ENCODE data around the gene C1QL4. TPM values are rescaled to one million over a fixed set of nuclear protein-coding genes. Genes with fewer than 3 reads are reported as not detected.

Gene C1QL4
- total RNA-seq, 2 donors from 2014 or later = 1.3 TPM; not detected in 1

DNA sequence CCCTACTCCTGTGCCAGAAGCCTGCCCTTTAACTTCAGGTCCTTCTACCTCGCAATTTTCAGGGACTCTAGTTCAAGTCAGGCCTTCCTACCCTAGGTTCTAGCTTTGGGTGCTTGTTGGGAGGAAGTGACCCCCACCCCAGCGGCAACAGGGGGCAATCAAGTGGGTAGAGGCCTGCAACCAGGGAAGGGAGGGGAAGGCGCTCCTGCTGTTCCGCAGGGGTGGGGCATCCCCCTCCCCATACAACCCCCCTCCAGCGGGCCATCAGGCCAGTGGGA is 42.2 kb downstream of the C1QL4 start:
- no peak for DNase-seq (ENCODE audit: low spot score)
- WGBS = 77% methylated on average over 5 of the region's 5 CpGs
- no peak for TF ChIP-seq POLR2AphosphoS5 (IDR thresholded peaks at IDR 0.05)
- TF ChIP-seq, protein P1, sequence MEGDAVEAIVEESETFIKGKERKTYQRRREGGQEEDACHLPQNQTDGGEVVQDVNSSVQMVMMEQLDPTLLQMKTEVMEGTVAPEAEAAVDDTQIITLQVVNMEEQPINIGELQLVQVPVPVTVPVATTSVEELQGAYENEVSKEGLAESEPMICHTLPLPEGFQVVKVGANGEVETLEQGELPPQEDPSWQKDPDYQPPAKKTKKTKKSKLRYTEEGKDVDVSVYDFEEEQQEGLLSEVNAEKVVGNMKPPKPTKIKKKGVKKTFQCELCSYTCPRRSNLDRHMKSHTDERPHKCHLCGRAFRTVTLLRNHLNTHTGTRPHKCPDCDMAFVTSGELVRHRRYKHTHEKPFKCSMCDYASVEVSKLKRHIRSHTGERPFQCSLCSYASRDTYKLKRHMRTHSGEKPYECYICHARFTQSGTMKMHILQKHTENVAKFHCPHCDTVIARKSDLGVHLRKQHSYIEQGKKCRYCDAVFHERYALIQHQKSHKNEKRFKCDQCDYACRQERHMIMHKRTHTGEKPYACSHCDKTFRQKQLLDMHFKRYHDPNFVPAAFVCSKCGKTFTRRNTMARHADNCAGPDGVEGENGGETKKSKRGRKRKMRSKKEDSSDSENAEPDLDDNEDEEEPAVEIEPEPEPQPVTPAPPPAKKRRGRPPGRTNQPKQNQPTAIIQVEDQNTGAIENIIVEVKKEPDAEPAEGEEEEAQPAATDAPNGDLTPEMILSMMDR (IDR thresholded peaks at IDR 0.05) = no peak
- TF ChIP-seq POLR2A (IDR thresholded peaks at IDR 0.05) = no peak
- Histone ChIP-seq H3K4me1 (replicated peaks) (no peaks in the 10 kb centered on the region), H3K36me3 (no peaks in the 10 kb centered on the region), H3K27me3 (replicated peaks; ENCODE audit: insufficient read depth) (peaks cover 21% of the 10 kb centered on the region), H3K9me3 (no peaks in the 10 kb centered on the region), H3K27ac (no peak overlapping the region), H3K4me3 (no peak overlapping the region)
- intact Hi-C loops (cut with DNase I) = loop anchor here (5.0 kb wide), 1 partner anchor 38 kb away; no protein-coding TSS in a partner anchor

DNA sequence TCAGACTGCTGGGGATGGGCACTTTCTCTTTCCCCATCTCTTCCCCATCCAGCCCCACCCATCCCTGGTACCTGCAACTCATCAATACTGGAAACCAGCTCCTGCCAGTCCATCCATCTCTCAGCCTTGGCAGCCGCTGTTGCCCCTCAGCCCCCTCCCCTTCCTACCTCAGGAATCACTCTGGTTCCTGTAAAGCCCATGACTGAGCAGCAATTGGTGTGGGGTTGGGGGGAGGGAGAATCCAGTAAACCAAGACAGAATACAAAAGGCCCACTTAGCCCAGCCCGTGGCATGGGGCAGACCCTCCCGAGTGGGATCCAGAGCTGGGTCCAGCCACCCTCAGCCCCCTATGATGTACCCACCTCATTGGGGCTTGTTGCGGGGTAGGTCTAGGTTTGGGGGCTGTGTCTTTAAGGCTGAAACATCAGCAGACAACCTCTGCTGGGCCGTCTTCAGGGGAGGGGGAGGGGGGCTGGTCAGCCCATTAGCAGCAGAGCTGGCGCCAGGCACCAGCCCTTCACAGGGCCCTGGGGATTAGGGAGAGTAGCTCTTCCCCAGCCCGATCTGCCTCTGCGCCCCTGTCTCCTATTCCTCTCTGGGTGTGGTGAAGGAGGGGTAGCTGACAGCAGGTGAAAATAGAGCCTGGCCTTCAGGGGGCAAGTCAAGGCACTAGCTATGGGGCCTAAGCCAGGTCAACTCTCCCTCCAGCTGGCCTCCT is 42.7 kb downstream of the C1QL4 start:
- 79% methylated on average over 8 of the region's 8 CpGs for WGBS
- intact Hi-C loops (cut with DNase I) = no loop called here

DNA sequence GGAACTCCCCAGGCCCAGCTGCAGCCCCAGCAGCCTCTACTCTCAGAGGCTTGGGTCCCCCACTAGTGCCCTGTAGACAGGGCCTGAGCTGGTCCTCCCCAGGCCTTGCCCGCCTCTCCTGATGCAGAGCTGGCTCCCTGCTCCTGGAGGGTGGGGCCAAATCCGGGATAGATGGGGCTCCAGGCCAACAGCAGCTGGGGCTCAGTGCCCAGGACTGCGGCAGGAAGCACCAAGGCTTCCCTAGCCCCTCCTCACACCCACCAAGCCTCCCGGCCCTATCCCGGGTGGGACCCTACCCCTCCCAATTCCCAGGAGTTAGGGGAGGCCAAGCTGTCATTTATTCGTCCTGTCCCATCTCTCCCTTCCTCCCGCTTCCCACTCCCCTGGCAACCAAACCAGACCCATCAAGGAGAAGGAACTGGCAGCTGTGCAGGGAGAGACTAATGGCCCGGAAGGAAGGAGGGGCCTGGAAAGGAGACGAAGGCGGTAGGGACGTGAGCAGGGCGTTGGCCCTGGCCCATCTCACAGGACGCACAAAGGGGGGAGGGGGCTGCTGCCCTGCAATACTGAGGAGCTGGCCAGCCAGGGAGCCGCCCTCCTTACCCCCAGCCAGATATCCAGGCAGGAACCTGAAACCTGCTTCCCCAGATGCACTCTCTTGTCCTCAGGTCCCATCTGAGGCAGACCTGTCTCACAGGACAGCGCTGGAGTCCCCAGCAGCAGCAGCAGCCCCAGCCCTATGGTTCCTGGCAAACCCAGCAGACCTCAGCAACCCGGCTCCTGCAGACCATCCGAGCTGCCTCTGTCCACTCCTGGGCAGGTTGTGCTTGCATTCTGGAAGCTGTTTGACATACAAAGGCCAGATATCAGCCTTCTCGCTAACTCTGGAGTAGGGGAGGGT is 43.7 kb downstream of the C1QL4 start:
- Histone ChIP-seq H3K4me1 (replicated peaks) (no peaks in the 10 kb centered on the region), H3K27ac (no peak overlapping the region), H3K27me3 (replicated peaks; ENCODE audit: insufficient read depth) (peaks cover 21% of the 10 kb centered on the region), H3K4me3 (no peak overlapping the region), H3K9me3 (no peaks in the 10 kb centered on the region), H3K36me3 (no peaks in the 10 kb centered on the region)
- WGBS = 20% methylated on average over 16 of the region's 18 CpGs
- no peak for DNase-seq (ENCODE audit: low spot score)
- TF ChIP-seq POLR2AphosphoS5 (IDR thresholded peaks at IDR 0.05) (no peak), POLR2A (IDR thresholded peaks at IDR 0.05) (no peak)
- TF ChIP-seq, protein P1 (IDR thresholded peaks at IDR 0.05) = no peak
- intact Hi-C loops (cut with DNase I) = no loop called here

More for the DNA sequence above, 42.7 kb downstream of the C1QL4 start:
- peaks cover 21% of the 10 kb centered on the region for H3K27me3 ChIP-seq (replicated peaks; ENCODE audit: insufficient read depth)
- H3K27ac ChIP-seq = no peak overlapping the region
- no peaks in the 10 kb centered on the region for H3K4me1 ChIP-seq (replicated peaks)
- H3K36me3 ChIP-seq = no peaks in the 10 kb centered on the region
- TF ChIP-seq POLR2A (IDR thresholded peaks at IDR 0.05) (no peak), POLR2AphosphoS5 (IDR thresholded peaks at IDR 0.05) (no peak)
- TF ChIP-seq, protein P1 (IDR thresholded peaks at IDR 0.05) = no peak
- H3K9me3 ChIP-seq = no peaks in the 10 kb centered on the region
- H3K4me3 ChIP-seq = no peak overlapping the region
- DNase-seq (ENCODE audit: low spot score) = no peak

DNA sequence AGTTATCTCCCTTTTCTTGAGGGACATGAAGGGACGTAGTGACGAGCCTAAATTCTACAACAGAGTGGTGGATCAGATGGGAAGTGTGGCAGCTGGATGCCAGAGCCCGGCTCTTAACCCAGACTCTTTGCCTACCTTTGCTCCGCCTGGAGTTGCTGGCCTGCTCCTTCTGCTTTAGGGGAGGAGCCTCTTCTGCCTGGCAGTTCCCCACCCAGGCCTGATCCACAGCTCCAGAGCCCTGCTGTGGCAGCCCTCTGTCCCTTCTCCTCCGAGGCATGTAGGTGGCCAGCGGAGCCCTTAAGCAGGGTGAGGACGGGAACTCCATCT is 44.3 kb downstream of the C1QL4 start:
- 51% methylated on average over 7 of the region's 7 CpGs for WGBS
- Histone ChIP-seq H3K27me3 (replicated peaks; ENCODE audit: insufficient read depth) (peaks cover 18% of the 10 kb centered on the region), H3K9me3 (no peaks in the 10 kb centered on the region), H3K27ac (no peak overlapping the region), H3K4me3 (no peak overlapping the region), H3K4me1 (replicated peaks) (no peaks in the 10 kb centered on the region), H3K36me3 (no peaks in the 10 kb centered on the region)
- intact Hi-C loops (cut with DNase I) = no loop called here
- no peak for TF ChIP-seq POLR2AphosphoS5 (IDR thresholded peaks at IDR 0.05)
- TF ChIP-seq POLR2A (IDR thresholded peaks at IDR 0.05) = no peak
- TF ChIP-seq, protein P1 (IDR thresholded peaks at IDR 0.05) = no peak
- no peak for DNase-seq (ENCODE audit: low spot score)
